Measurements from ENCODE around the gene SNRPA1.

- TF ChIP-seq, protein P1, sequence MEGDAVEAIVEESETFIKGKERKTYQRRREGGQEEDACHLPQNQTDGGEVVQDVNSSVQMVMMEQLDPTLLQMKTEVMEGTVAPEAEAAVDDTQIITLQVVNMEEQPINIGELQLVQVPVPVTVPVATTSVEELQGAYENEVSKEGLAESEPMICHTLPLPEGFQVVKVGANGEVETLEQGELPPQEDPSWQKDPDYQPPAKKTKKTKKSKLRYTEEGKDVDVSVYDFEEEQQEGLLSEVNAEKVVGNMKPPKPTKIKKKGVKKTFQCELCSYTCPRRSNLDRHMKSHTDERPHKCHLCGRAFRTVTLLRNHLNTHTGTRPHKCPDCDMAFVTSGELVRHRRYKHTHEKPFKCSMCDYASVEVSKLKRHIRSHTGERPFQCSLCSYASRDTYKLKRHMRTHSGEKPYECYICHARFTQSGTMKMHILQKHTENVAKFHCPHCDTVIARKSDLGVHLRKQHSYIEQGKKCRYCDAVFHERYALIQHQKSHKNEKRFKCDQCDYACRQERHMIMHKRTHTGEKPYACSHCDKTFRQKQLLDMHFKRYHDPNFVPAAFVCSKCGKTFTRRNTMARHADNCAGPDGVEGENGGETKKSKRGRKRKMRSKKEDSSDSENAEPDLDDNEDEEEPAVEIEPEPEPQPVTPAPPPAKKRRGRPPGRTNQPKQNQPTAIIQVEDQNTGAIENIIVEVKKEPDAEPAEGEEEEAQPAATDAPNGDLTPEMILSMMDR (IDR thresholded peaks at IDR 0.05) = no peak
- TF ChIP-seq POLR2A (IDR thresholded peaks at IDR 0.05) = no peak
- TF ChIP-seq EP300 (IDR thresholded peaks at IDR 0.05) = no peak
Measured at GRCh38 chr15:101329309-101329863, 34.3 kb upstream of the SNRPA1 start.
